Activated CD4-positive, alpha-beta T cell treated with anti-CD3 and anti-CD28 coated beads, Interleukin-2, amount 50 U/mL, for 48 hours (primary cell): Measurements from ENCODE around the gene HEPH.
"Not testable (repeated sequence)": the region's sequence is repeated elsewhere in the genome, so short reads cannot be mapped to it uniquely, and the experiment has no call there.

ENCODE experiments used
- DNase-seq, 2 experiments: peaks; one replicate each; pipeline ENCODE4 v3.0.0-alpha.2; 2020

The HEPH gene

GRCh38 chrX:66203114-66203513 lies 39.1 kb downstream of the HEPH start:
- no peak for DNase-seq

GRCh38 chrX:66221856-66222255 lies 57.8 kb downstream of the HEPH start:
- no peak for DNase-seq

GRCh38 chrX:66232296-66232695 lies 68.2 kb downstream of the HEPH start:
- DNase-seq = no peak

- DNase-seq = no peak
These were observed 69.2 kb downstream of the HEPH start for GRCh38 chrX:66233209-66233608.

- not testable (repeated sequence) for DNase-seq
These were observed 69.9 kb downstream of the HEPH start for GRCh38 chrX:66233904-66234303.

- no peak for DNase-seq
These were observed 91.4 kb downstream of the HEPH start for GRCh38 chrX:66255359-66255967.

- no peak for DNase-seq
These were observed 98.8 kb downstream of the HEPH start for GRCh38 chrX:66262807-66263206.
